K562 (cell line): ENCODE data around the gene CST6. TPM values are rescaled to one million over a fixed set of nuclear protein-coding genes. Genes with fewer than 3 reads are reported as not detected.

Experiments
- ATAC-seq: fragments of 200-7000 bp; cut with Tn5 transposase; 3 replicates; pipeline ENCODE4 v1.9.1; 2020; ENCODE audit warnings: moderate library complexity
- BruUV-seq: library from RNA; stranded (reverse); fragments of 400-500 nt; replicated peaks from 2 replicates; lab custom pipeline; 2021; lab: Mats Ljungman, UMichigan
- CTCF ChIA-PET: fragments of 300-600 bp; formaldehyde crosslinking; extraction: SDS; loops from one replicate; lab custom pipeline; 2021; ENCODE audit warnings: low intra/inter-chr PET ratio; lab: Yijun Ruan, JAX
- POLR2A ChIA-PET: fragments of 300-600, 350-650 bp; sonication (Branson Sonifier 250); formaldehyde crosslinking; extraction: SDS; loops from one replicate; lab custom pipeline; 2021; ENCODE audit warnings: antibody characterized with exemption, inconsistent platforms; lab: Yijun Ruan, JAX
- DNase-seq, 4 experiments: peaks; one replicate each; pipeline versions ENCODE4 v3.0.0 to v3.0.0-alpha.2; 2011 to 2018; ENCODE audit warnings: low spot score in 3 of 4, mixed read lengths in 3 of 4; ENCODE audit errors: extremely low read depth in 1 of 4
- FAIRE-seq: peaks from 2 replicates; lab custom pipeline; 2011; peaks lifted over from hg19 to GRCh38; lab: Jason Lieb, UNC
- H2AFZ ChIP-seq: 2 replicates; pipeline ENCODE4 v1.6.0; 2011; ENCODE audit warnings: low read depth, low read length, control low read depth, inconsistent platforms
- H3K27ac ChIP-seq: fragments of 200-600 bp; 3 replicates; pipeline ENCODE4 v1.8.0; 2011; ENCODE audit warnings: low read depth, mild to moderate bottlenecking, control low read depth, inconsistent platforms, low read length, moderate library complexity, mixed read lengths; ENCODE audit errors: extremely low read depth
- H3K27me3 ChIP-seq, 2 experiments: fragments of 300-600 bp in 1 of 2; 2 replicates in 1 of 2; 3 replicates in 1 of 2; pipeline versions ENCODE4 v1.6.0 to v1.8.0; 2011; ENCODE audit warnings: inconsistent platforms in 2 of 2, low read length in 2 of 2, mild to moderate bottlenecking in 1 of 2, mixed read lengths in 1 of 2, moderate library complexity in 1 of 2; ENCODE audit not compliant: control insufficient read depth in 2 of 2, insufficient read depth in 2 of 2
- H3K36me3 ChIP-seq: fragments of 300-600 bp; 3 replicates; pipeline ENCODE4 v1.8.0; 2011; ENCODE audit warnings: mild to moderate bottlenecking, low read length, inconsistent platforms; ENCODE audit not compliant: control insufficient read depth, insufficient read depth
- H3K4me1 ChIP-seq, 2 experiments: fragments of 200-600 bp in 1 of 2; replicated peaks in 1 of 2; 2 replicates in 1 of 2; 3 replicates in 1 of 2; pipeline versions ENCODE4 v1.5.1 to v1.8.0; 2011; ENCODE audit warnings: inconsistent platforms in 2 of 2, low read length in 2 of 2, mild to moderate bottlenecking in 1 of 2, mixed read lengths in 1 of 2, moderate library complexity in 1 of 2; ENCODE audit not compliant: control insufficient read depth in 2 of 2, insufficient read depth in 2 of 2
- H3K4me2 ChIP-seq: 2 replicates; pipeline ENCODE4 v1.6.1; 2011; ENCODE audit warnings: low read length, control low read depth, inconsistent platforms, mixed read lengths; ENCODE audit not compliant: insufficient read depth
- H3K4me3 ChIP-seq: fragments of 200-600 bp; sonication (generic), shearing (Covaris generic); 2 replicates; pipeline ENCODE4 v1.5.1; 2016; ENCODE audit warnings: control low read depth, inconsistent platforms
- H3K79me2 ChIP-seq: fragments of 200-600 bp; 3 replicates; pipeline ENCODE4 v1.8.0; 2011; ENCODE audit warnings: low read length, inconsistent platforms; ENCODE audit not compliant: control insufficient read depth, insufficient read depth
- H3K9ac ChIP-seq, 2 experiments: 2 replicates each; pipeline versions ENCODE4 v1.6.0 to v1.6.1; 2011; ENCODE audit warnings: low read depth in 2 of 2, low read length in 2 of 2, control low read depth in 1 of 2, inconsistent platforms in 1 of 2, mild to moderate bottlenecking in 1 of 2, mixed read lengths in 1 of 2; ENCODE audit not compliant: insufficient read depth in 1 of 2
- H3K9me1 ChIP-seq: one replicate; pipeline ENCODE4 v1.6.0; 2011; ENCODE audit warnings: inconsistent platforms, mild to moderate bottlenecking, low read length, moderate library complexity; ENCODE audit not compliant: control insufficient read depth, insufficient read depth
- H3K9me3 ChIP-seq: replicated peaks from 2 replicates; pipeline ENCODE4 v1.5.1; 2011; ENCODE audit warnings: low read depth, low read length, inconsistent platforms; ENCODE audit not compliant: control insufficient read depth, insufficient read depth
- H4K20me1 ChIP-seq: replicated peaks from 2 replicates; pipeline ENCODE4 v1.6.1; 2011; ENCODE audit warnings: low read length, inconsistent platforms, mixed read lengths; ENCODE audit not compliant: control insufficient read depth, insufficient read depth
- HOXB6 ChIP-seq: fragments of 250-450 bp; sonication (Bioruptor Pico); IDR thresholded peaks from 2 replicates; pipeline ENCODE4 v1.5.1; 2022; ENCODE audit warnings: mild to moderate bottlenecking, borderline replicate concordance
- POLR2G ChIP-seq: fragments of 200-400 bp; formaldehyde crosslinking; IDR thresholded peaks from 2 replicates; pipeline ENCODE4 v1.6.1; 2017; ENCODE audit warnings: low read depth, mild to moderate bottlenecking, antibody characterized with exemption, low read length, moderate library complexity
- ZNF445 ChIP-seq: fragments of 250-450 bp; sonication (Bioruptor Pico); IDR thresholded peaks from 2 replicates; pipeline ENCODE4 v1.4.0; 2020; ENCODE audit warnings: low read depth, mild to moderate bottlenecking, moderate library complexity
- WGBS: fragments of 100-300 bp; shearing (Covaris generic); methylation state at CpG from one replicate; pipeline ENCODE4 v1.1.6; 2016; ENCODE audit warnings: low coverage, mixed read lengths; ENCODE audit not compliant: insufficient coverage; ENCODE audit errors: missing lambda C conversion rate; 5-methylcytosine and 5-hydroxymethylcytosine counted together
- in situ Hi-C: fragments of 300-500 bp; cut with MboI; formaldehyde crosslinking; loops from 4 replicates; pipeline ENCODE4 v1.15.0; 2018; ENCODE audit warnings: inconsistent platforms, mixed read lengths
- intact Hi-C: fragments of 100-400 bp; cut with micrococcal nuclease; formaldehyde crosslinking; loops from 2 replicates; pipeline ENCODE4 v1.14.2; 2022
- polyA plus RNA-seq, 8 experiments: library from polyadenylated mRNA; depleted of rRNA in 4 of 8; stranded (reverse) in 5 of 8; unstranded in 3 of 8; fragments of >200 nt; fragmentation: Nextera tagmentation in 2 of 8; fragmentation: Illumina TruSeq in 1 of 8; extraction: Ambion mirVana in 2 of 8; extraction: Trizol in 1 of 8; gene quantifications; 2 replicates each; pipeline versions ENCODE4 v1.2.1 to v1.2.3, GENCODE V29; 2011 to 2014; ENCODE audit warnings: inconsistent platforms in 1 of 8, missing spikeins in 1 of 8
- total RNA-seq, 7 experiments: library from RNA; depleted of rRNA in 6 of 7; stranded (reverse); fragments of >200 nt in 6 of 7; fragmentation: Illumina TruSeq in 2 of 7; extraction: Trizol in 2 of 7; gene quantifications; 2 replicates each; pipeline versions ENCODE4 v1.2.1 to v1.2.3, GENCODE V29; 2011 to 2021; ENCODE audit warnings: low replicate concordance in 1 of 7

Gene CST6
- total and polyA plus RNA-seq, 9 of the 15 experiments (the other 6 are each of a cell fraction or from before 2014, with no cell fraction given), result not detected

DNA sequence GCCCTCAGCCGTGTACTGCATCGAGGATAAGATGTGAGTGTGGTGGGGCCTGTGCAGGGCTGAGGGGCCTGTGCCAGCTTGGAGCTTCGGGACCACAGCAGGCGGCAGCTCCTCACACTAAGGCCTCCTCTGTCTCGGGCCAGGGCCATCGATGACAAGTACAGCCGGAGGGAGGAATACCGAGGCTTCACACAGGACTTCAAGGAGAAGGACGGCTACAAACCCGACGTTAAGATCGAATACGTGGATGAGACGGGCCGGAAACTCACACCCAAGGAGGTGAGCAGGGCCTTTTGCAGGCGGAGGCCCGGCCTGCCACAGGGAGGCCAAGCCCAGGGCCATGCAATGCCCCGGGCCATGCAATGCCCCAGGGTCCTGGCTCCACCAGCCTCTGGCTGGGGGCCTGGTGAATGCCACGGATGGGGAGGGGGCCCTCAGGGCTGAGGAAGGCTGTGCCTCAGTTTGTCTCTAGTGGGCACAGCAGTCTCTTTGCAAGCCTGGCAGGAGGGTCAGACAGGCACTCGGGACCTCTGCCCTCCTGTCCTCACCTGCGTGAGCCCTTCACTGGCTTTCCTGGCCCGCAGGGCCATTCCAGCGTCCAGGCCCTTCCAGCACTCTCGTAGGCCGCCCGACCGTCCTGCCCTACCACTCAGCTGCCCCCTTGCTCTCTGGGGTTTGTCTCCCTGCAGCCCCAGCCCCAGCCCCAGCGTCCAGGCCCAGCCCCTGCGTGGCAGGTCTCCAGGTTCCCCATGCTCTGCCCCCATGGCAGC lies 34.0 kb upstream of the CST6 start:
- no peak for ATAC-seq
- H3K4me2 ChIP-seq, result no peak overlapping the region
- ChIA-PET CTCF (no interaction called here), POLR2A (interaction anchor here (0.6 to 1.8 kb wide), 4 partner anchors 76 to 323 kb away, joined by 3 to 9 read pairs (median 4); no protein-coding TSS in a partner anchor)
- no peak overlapping the region for H2AFZ ChIP-seq
- no peak for FAIRE-seq
- no peak overlapping the region for H3K9ac ChIP-seq
- no peaks in the 10 kb centered on the region for H3K9me3 ChIP-seq
- H3K36me3 ChIP-seq, result peaks cover 48% of the 10 kb centered on the region; the same call in 2 of the 3 replicates
- no peak overlapping the region for H3K27ac ChIP-seq
- no TSS peak for BruUV-seq
- intact Hi-C loops, result no loop called here
- H3K9me1 ChIP-seq, result no peaks in the 10 kb centered on the region
- in situ Hi-C loops, result no loop called here
- no peaks in the 10 kb centered on the region for H3K79me2 ChIP-seq
- 92% methylated on average over 24 of the region's 29 CpGs for whole genome bisulfite sequencing
- no peaks in the 10 kb centered on the region for H4K20me1 ChIP-seq
- DNase-seq, result no peak
- H3K4me3 ChIP-seq, result no peak overlapping the region
- peaks cover 0 to 26% of the 10 kb centered on the region in 2 experiments; a peak in 2 of 5 replicates for H3K4me1 ChIP-seq
- TF ChIP-seq HOXB6 (no peak), POLR2G (peak; percentile 27; the same call in 1 of the 2 replicates), ZNF445 (CRISPR knock-in tag) (no peak)
- TF ChIP-seq, all 486 proteins: peak for 1
- H3K27me3 ChIP-seq, result no peaks in the 10 kb centered on the region
